Uterus (tissue), 2 donors: Measurements from ENCODE around the gene PEX6.

Source experiments
- CTCF ChIP-seq, 4 experiments: fragments of 200-600 bp in 2 of 4; fragments of 450-650 bp in 2 of 4; sonication (generic) in 2 of 4; IDR thresholded peaks; one replicate each; pipeline ENCODE4 v1.5.1; 2016 to 2019; ENCODE audit warnings: antibody characterized with exemption in 4 of 4, mild to moderate bottlenecking in 2 of 4, moderate library complexity in 1 of 4
- POLR2A ChIP-seq, 2 donors: fragments of 450-650 bp; IDR thresholded peaks; one replicate each; pipeline ENCODE4 v1.6.1; 2016; ENCODE audit warnings: antibody characterized with exemption in 2 of 2, mild to moderate bottlenecking in 1 of 2, moderate library complexity in 1 of 2

- no peak for TF ChIP-seq CTCF (IDR thresholded peaks at IDR 0.05)
- no peak for TF ChIP-seq POLR2A (IDR thresholded peaks at IDR 0.05)
Measured at GRCh38 chr6:42963179-42963854, 15.7 kb downstream of the PEX6 start.
